Measurements from ENCODE around the gene ANKRD6. TPM values are rescaled to one million over a fixed set of nuclear protein-coding genes. Genes with fewer than 3 reads are reported as not detected.

Gene ANKRD6
- total and polyA plus RNA-seq, 3 donors from 2014 or later: 20.9 to 52.8 (median 29.8) TPM

GRCh38 chr6:89412071-89413005 is 20.6 kb upstream of the ANKRD6 start, which contains the start of gene RRAGD:
Gene RRAGD (minus strand): TSS chr6:89412273. CDS start chr6:89411993, 280 bp downstream.
- TF ChIP-seq CTCF (IDR thresholded peaks at IDR 0.05) (no peak), POLR2A (IDR thresholded peaks at IDR 0.05) (no peak)
- Histone ChIP-seq H3K27me3 (no peaks in the 10 kb centered on the region), H3K36me3 (ENCODE audit: low read depth, missing control alignments) (no peaks in the 10 kb centered on the region), H3K4me1 (peaks cover 6% of the 10 kb centered on the region), H3K9me3 (no peaks in the 10 kb centered on the region), H3K27ac (peak within 1 kb of the TSS; percentile 77 to 80), H3K4me3 (peak within 1 kb of the TSS; percentile 81 to 87)
- WGBS, 2 donors: 0 to 1% methylated on average over 9 to 41 of the region's 85 CpGs
- DNase-seq: peak; percentile 86
- intact Hi-C loops (cut with DNase I; ENCODE audit: low total_unique reads): no loop called here

- Histone ChIP-seq H3K4me3 (peak overlapping the region; percentile 81 to 87), H3K27me3 (no peaks in the 10 kb centered on the region), H3K36me3 (ENCODE audit: low read depth, missing control alignments) (no peaks in the 10 kb centered on the region), H3K27ac (no peak overlapping the region), H3K4me1 (peaks cover 6% of the 10 kb centered on the region), H3K9me3 (no peaks in the 10 kb centered on the region)
- intact Hi-C loops (cut with DNase I; ENCODE audit: low total_unique reads): no loop called here
- 9 to 15% methylated on average over 7 to 9 of the region's 9 CpGs for WGBS, 2 donors
- TF ChIP-seq POLR2A (IDR thresholded peaks at IDR 0.05) (no peak), CTCF (IDR thresholded peaks at IDR 0.05) (no peak)
- DNase-seq: peak; percentile 26
These were observed 19.9 kb upstream of the ANKRD6 start for GRCh38 chr6:89413006-89413400.

- DNase-seq: no peak
- no peak overlapping the region for H3K27ac ChIP-seq
- H3K9me3 ChIP-seq: no peaks in the 10 kb centered on the region
- no peak overlapping the region for H3K4me3 ChIP-seq
- intact Hi-C loops (cut with DNase I; ENCODE audit: low total_unique reads): no loop called here
- no peaks in the 10 kb centered on the region for H3K36me3 ChIP-seq (ENCODE audit: low read depth, missing control alignments)
- H3K27me3 ChIP-seq: no peaks in the 10 kb centered on the region
- WGBS, 2 donors: 20 to 40% methylated on average over 2 of the region's 2 CpGs
- TF ChIP-seq CTCF (IDR thresholded peaks at IDR 0.05): no peak
- no peak for TF ChIP-seq POLR2A (IDR thresholded peaks at IDR 0.05)
- peaks cover 6% of the 10 kb centered on the region for H3K4me1 ChIP-seq
These were observed 18.7 kb upstream of the ANKRD6 start for GRCh38 chr6:89414215-89414614.

- H3K4me1 ChIP-seq: peaks cover 6% of the 10 kb centered on the region
- H3K36me3 ChIP-seq (ENCODE audit: low read depth, missing control alignments): no peaks in the 10 kb centered on the region
- no peak overlapping the region for H3K4me3 ChIP-seq
- intact Hi-C loops (cut with DNase I; ENCODE audit: low total_unique reads): no loop called here
- H3K9me3 ChIP-seq: no peaks in the 10 kb centered on the region
- H3K27me3 ChIP-seq: no peaks in the 10 kb centered on the region
- H3K27ac ChIP-seq: no peak overlapping the region
- DNase-seq: no peak
- TF ChIP-seq CTCF (IDR thresholded peaks at IDR 0.05) (no peak), POLR2A (IDR thresholded peaks at IDR 0.05) (no peak)
- 93% methylated on average over 2 of the region's 2 CpGs for WGBS, 2 donors
These were observed 17.8 kb upstream of the ANKRD6 start for GRCh38 chr6:89415185-89415584.
